ENCODE results near the gene TTLL4.

DNA sequence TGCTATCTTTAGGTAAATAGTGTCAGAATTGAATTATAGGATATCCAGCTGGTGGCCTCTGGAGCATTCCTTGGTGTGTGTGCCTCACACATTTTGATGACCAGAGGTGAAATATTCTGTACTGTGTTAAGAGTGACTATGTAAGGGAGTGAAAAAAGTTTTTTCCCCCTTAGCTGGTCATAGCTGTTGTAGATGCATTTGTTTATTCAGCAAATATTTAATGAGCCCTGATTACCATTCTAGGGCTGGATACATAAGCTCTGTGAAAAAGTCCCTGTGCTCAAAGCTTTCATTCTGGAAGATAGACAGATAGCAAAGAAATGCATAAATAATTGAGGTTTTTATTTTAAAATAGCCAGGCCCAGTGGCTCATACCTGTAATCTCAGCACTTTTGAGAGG is 10.9 kb downstream of the TTLL4 start:
- TF ChIP-seq EZH2 (IDR thresholded peaks at IDR 0.05) = no peak
- TF ChIP-seq POLR2AphosphoS5 (IDR thresholded peaks at IDR 0.05; ENCODE audit: borderline replicate concordance, low read depth, low read length) = no peak

Measured in SK-N-MC (cell line).